Measurements from ENCODE around the gene FAIM. TPM values are rescaled to one million over a fixed set of nuclear protein-coding genes. Genes with fewer than 3 reads are reported as not detected.
"Not testable (repeated sequence)": the region's sequence is repeated elsewhere in the genome, so short reads cannot be mapped to it uniquely, and the experiment has no call there.

Gene FAIM
- polyA plus RNA-seq, 4 donors: 25.2 to 38.1 (median 34.5) TPM

GRCh38 chr3:138675393-138675792 is 66.8 kb downstream of the FAIM start:
- no peak for DNase-seq (ENCODE audit: low read depth in 4 of 4, low spot score in 3 of 4)

DNA sequence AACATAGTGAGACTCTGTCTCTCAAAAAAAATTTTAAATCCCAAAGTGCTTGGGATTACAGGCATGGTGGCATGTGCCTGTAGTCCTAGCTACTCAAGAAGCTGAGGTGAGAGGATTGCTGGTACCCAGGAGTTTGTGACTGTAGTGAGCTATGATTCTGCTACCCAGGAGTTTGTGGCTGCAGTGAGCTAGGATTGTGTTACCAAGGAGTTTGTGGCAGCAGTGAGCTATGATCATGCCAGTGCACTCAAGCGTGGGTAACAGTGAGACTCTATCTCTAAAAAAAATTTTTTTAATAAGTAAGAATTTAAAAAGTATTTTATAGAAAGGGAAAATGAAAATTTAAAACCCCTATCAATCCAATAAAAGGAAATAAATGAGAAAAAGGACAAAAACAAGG is 69.5 kb downstream of the FAIM start:
- no peak for DNase-seq (ENCODE audit: low read depth in 4 of 4, low spot score in 3 of 4)

DNA sequence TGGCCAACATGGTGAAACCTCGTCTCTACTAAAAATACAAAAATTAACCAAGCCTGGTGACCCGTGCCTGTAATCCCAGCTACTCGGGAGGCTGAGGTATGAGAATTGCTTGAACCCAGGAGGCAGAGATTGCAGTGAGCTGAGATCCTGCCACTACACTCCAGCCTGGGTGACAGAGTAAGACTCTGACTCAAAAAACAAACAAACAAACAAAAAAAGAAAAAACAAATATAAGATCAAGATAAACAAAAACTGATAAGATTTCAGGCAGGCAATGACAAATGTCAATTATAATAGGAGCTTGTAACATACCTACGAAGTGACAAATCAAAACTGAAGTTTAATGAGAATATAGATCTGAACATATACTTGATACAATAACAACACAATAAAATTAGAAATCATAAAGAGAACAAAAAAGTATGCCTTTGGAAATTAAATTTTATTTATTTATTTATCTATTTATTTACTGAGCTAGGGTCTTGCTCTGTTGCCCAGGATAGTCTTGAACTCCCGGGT is 70.4 kb downstream of the FAIM start:
- no peak for DNase-seq (ENCODE audit: low read depth in 4 of 4, low spot score in 3 of 4)

DNA sequence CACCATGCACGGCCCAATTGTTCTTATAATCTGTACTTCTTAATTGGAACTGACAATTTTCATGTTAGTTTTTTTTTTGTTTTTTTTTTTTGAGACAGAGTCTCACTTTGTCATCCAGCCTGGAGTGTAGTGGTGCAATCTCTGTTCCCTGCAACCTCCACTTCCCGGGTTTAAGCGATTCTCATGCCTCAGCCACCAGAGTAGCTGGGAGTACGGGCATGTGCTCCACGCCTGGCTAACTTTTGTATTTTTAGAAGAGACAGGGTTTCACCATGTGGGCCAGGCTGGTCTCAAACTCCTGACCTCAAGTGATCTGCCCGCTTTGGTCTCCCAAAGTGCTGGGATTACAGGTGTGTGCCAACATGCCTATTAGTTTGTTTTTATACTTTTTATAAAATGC is 72.4 kb downstream of the FAIM start:
- DNase-seq (ENCODE audit: low read depth in 4 of 4, low spot score in 3 of 4): not testable (repeated sequence)

DNA sequence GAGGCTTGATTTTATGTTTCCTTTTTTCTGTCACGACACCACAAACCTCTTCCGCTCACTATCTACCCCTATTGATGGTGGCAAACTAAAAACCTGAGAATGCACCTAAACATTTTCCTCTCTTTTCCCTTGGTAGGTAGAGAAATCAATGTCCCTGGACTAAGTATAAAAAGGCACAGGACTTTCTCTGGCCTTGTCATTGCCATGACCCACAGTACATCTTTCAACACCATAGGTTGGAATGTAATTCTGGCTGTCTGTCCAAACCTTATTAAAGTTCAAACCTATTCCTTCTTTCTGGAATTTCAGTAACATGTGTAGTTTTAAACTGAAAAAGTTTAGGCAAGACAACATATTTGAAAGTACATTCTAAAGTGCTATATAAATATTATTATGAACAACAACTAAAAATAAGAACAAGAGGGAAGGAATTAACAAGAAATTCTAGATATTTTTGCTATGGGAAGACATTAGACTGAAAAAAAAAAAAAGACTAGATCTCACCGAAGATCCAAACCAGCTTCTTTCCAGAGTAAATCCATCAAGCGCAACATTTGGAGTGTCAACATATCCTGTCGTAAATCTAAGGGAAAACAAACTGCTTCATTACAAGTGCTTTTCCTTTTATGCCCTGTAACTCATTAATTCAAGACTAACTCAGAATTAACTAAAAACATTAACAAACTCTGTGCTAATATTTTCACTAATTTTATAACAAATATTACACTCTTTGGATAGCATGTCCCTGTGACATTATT is 73.1 kb downstream of the FAIM start:
- peak in 1 of 4 donors; percentile 6 for DNase-seq (ENCODE audit: low read depth in 4 of 4, low spot score in 3 of 4)

DNA sequence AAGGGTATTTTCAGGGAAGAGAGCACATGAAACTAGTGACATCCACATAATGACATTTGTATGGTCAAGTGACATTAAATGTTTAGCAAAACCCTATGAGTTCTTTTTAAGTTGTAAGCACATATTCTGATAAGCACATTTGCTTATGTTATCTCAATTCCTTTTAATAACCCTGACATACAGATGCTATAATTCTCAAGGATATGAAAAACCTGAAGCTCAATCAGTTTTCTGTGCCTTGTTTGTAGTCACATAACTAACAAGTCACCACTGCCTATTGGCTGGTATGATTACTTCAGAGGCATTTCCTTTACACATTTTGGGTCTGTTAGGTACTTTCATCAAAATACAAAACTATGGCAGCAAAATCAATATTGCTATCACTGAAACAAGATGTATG is 74.1 kb downstream of the FAIM start:
- no peak for DNase-seq (ENCODE audit: low read depth in 4 of 4, low spot score in 3 of 4)

Other genes starting within 250 kb of the FAIM start
- 1 to 10 TPM; 1.1 to 1.2 (median 1.1) TPM for gene ESYT3, start 174.2 kb upstream of the FAIM start, polyA plus RNA-seq (ENCODE audit: insufficient read length in 4 of 4)
- gene CEP70, start 14.5 kb upstream of the FAIM start, polyA plus RNA-seq (ENCODE audit: insufficient read length in 4 of 4): 10 to 100 TPM; 34.0 to 43.4 (median 39.9) TPM
- 10 to 100 TPM; 27.9 to 35.4 (median 32.9) TPM for gene PIK3CB, start 226.2 kb downstream of the FAIM start, polyA plus RNA-seq (ENCODE audit: insufficient read length in 4 of 4)